H1 (cell line): ENCODE data around the gene DAAM1.

Source experiments
- CTCF ChIP-seq, 3 experiments: IDR thresholded peaks; 1 replicate in 2 of 3; 2 replicates in 1 of 3; pipeline versions ENCODE4 v1.5.1 to v1.6.1; 2011; ENCODE audit warnings: low read length in 3 of 3, mild to moderate bottlenecking in 3 of 3, inconsistent platforms in 2 of 3, low read depth in 1 of 3, moderate library complexity in 1 of 3; ENCODE audit not compliant: insufficient read depth in 1 of 3; ENCODE audit errors: control extremely low read depth in 1 of 3
- POLR2A ChIP-seq, 2 experiments: IDR thresholded peaks; 1 replicate in 1 of 2; 2 replicates in 1 of 2; pipeline ENCODE4 v1.6.1; 2011; ENCODE audit warnings: low read depth in 2 of 2, low read length in 2 of 2, mild to moderate bottlenecking in 2 of 2; ENCODE audit errors: control extremely low read depth in 1 of 2
- POLR2AphosphoS5 ChIP-seq: IDR thresholded peaks from 2 replicates; pipeline ENCODE4 v1.6.1; 2011; ENCODE audit warnings: low read depth, low read length
- SP2 ChIP-seq: IDR thresholded peaks from 2 replicates; pipeline ENCODE4 v1.6.1; 2012; ENCODE audit warnings: mild to moderate bottlenecking, low read length, inconsistent platforms
- USF2 ChIP-seq: IDR thresholded peaks from 2 replicates; pipeline ENCODE4 v1.6.1; 2011; ENCODE audit warnings: low read length, improper control_type of control experiment

- no peak for TF ChIP-seq POLR2AphosphoS5
- TF ChIP-seq POLR2A (IDR thresholded peaks at IDR 0.05; ENCODE audit: control extremely low read depth in 1 of 2, low read depth in 2 of 2, low read length in 2 of 2): no peak
- no peak for TF ChIP-seq CTCF (IDR thresholded peaks at IDR 0.05; ENCODE audit: control extremely low read depth in 1 of 3, insufficient read depth in 1 of 3, low read depth in 1 of 3, low read length in 3 of 3)
- TF ChIP-seq SP2: no peak
- no peak for TF ChIP-seq USF2
These were observed 25.2 kb downstream of the DAAM1 start for GRCh38 chr14:59213368-59214315.
